Effector CD8-positive, alpha-beta T cell (primary cell): ENCODE measurements around the gene ZNF716.
"Not testable (repeated sequence)": the region's sequence is repeated elsewhere in the genome, so short reads cannot be mapped to it uniquely, and the experiment has no call there.

Source experiments
- DNase-seq: peaks from one replicate; lab custom pipeline; 2025; lab: John Stamatoyannopoulos, UW
- total RNA-seq, 4 experiments: gene quantifications; one replicate each; lab custom pipeline; 2026; lab: John Stamatoyannopoulos, UW

Gene ZNF716
- total RNA-seq, result 0 to 0.12 (median 0) reads per million in 4 experiments

DNA sequence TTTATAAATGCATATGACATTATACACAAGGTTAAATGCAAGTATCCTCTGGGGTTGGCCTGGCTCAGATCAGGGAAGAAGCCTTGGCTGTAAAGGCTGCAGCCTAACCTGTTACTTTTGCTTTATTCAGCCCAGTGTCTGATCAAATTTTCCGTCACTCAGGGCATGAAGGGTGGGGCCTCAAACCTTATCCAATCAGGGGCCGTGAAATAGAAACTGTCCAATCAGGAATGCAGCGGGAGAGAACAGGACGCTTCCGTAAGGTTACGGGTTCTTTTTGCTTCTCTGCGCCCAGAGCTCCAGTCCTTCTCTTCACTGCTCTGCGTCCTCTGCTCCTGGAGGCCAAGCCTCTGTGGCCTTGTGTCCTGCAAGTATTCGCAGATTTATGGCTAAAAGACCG is at the start of gene ZNF716:
ZNF716 (plus strand) TSS at position 274 of the 400 bp plus-strand sequence; CDS start at position 386, 112 bp downstream.
- no peak for DNase-seq

DNA sequence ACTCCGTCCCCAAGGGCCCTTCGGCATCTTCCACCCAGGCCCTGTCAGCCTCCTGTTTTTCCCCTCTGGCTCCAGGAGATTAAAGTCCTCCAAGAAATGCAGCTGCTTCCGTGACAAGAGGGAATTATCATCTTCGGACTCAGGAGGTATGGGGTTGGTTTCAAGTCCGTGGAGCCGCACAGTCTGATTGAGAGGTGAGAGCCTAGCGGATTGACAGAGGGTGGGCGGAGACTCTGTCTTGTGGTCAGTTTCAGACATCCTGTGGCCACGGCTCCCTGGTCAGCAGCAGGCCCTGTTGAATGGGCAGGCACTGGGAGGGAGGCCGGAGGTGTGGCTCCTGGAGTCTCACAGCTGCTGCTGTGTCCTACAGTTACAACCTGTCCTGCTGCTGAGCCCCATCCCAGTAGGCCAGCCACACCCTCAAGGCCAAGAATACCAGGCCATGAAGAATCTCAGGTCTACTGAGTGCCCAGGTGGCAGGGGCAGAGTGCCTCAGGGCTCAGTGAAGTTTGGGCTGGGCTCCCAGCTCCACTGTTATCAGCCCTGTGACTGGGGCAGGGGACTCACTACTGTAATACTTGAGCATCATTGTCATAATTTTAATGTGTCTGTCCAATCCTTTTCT is 49.3 kb upstream of the ZNF716 start:
- DNase-seq, result no peak

DNA sequence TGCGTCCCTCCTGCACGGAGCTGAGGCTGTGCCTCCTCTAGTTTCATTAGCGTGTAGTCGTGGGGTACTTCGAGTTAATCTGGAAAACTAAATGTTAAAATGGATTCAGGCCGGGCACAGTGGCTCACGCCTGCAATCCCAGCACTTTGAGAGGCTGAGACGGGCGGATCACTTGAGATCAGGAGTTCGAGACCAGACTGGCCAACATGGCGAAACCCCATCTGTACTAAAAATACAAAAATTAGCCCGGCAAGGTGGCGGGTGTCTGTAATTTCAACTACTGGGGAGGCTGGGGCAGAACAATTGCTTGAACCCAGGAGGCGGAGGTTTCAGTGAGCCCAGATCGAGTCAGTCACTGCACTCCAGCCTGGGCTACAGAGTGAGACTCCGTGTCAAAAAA is 46.9 kb upstream of the ZNF716 start:
- not testable (repeated sequence) for DNase-seq

DNA sequence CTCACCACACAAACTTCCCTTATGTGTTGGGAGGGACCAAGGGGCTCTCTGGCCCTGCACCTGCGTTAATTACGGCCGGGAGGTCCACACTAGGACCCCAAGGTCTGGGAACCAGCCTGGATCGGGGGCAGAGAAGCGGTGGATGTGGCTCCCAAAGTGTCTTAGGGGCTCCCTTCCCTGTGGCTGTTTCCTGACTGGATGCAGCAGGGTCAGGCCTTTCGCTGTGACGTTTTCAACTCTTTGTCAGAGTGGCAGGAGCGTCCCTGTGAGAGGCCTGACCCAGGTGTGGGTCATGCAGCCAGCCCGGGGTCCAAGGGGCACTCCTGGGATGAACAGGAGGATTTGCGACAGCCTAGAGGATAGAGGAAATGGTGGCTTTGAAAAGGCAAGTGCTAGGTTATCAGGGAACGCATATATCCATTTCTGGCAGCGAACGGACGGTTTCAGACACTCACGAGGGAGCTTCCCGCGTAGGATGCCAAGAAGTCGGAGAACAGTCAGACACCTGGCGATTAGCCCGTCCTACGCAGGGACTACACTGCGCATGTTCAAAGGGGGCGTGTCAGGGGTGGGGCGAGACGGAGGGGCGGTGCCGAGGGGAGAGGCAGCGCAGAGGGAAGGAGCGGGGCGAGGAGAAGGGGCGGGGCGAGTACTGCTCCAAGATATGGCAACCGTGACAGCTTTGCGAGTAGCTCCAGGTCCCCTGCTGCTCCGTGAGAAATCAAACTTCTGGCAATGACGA is 46.2 kb upstream of the ZNF716 start:
- no peak for DNase-seq

DNA sequence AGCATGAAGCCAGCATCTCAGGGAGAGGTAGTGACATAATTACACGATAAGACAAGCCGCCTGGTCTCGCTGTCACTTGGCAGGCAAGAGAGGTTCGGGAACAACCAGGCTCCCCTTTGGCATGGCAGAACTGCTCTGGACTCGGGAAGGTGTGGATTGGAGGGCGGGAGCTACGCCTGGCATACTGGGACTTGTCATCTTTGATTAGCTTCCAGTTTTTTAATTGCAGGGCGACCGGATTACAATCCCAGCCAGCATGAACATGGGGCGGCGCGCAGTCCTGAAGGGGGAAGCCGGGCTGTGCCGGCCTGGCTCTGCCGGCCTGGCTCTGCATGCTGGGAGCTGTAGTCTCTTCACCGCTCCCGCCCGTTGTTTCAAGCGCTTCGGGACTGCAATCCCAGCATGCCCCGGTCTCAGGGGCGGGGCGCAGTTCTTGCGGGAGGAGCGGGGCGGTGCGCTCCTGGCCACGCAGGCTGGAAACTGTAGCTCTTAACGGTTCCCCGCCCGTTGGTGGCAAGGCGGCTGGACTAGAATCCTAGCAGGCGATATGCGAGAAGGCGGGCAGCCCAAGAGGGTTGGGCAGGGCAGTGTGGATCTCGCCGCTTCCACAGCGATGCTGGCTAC is 45.5 kb upstream of the ZNF716 start:
- no peak for DNase-seq

DNA sequence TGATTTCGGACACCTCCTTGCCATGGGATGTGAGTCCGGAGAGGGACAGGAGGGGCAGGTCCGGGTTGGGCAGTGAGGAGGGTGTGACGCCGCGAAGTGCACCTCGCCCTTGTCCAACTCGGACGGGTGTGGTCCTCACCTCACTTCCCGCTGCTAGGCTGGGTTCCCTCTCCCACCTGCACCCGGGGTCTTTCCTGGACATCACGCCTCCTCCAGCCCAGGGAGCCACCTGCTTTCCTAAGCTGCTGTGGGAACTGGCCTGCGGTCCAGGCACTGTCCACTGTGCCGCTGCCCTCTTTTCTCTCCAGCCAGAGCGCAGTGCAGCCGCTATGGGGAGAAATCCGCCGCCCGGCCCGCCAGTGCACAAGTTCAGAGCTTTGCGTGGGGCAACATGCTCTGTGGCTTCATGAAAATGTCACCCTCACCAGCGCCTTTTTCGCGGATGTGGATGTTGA is 45.0 kb upstream of the ZNF716 start:
- DNase-seq, result no peak

DNA sequence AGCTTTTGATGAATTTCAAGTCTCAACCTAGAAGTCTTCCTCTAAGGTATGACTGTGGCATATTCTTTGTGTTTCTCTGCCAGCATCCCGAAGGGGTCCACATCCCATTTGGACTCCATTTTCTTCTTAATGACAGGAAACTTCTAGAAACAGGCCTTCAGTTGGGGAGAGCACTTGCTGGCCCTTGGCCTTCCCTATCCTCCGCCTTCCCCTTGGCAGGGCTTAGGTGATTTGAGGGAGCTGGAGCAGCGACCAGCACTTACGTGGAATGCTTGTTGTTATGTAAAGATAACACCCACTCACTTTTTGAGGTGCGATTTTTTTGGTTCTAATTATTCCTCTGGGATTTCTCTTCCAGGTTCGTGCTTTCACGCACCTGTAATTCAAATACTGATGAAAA is 42.9 kb upstream of the ZNF716 start:
- no peak for DNase-seq

DNA sequence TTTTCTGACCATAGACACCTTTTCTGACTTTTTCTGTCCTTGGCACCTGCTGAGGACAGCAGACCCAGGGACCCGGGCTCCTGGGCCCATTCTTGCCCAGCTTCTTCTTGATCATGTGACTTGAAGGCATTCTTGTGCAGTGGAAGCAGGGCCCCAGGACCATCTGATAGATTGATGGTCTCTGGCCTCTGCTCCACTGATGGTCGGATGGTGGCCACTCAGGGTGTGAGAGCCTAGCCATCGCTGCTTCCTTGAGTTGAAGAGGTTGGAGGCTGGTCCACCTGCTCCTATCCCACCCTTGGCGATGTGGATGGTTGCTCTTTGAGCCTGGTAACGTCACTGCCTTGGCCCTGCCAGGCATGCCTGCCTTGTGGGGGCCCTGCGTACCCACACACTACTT is 37.8 kb upstream of the ZNF716 start:
- DNase-seq, result no peak

DNA sequence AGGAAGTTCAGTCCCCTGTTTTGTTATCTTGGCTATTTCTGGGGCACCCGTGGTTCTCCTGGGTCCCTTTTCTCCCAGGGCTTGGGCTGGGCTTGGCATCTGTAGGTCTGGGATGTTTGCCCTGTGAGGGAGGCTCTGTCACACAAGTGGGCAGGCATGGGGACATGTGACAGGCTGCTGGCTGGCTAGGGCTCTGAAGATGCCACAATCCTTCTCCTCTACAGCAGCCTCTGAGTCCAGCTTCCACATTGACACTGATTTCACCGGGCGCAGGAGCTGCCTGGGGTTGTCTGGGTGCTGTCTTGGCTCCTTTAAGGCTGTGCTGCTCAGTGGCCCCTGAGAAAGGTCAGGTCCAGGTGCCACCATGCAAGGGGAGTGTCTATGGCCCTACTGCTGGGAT is 37.4 kb upstream of the ZNF716 start:
- no peak for DNase-seq

DNA sequence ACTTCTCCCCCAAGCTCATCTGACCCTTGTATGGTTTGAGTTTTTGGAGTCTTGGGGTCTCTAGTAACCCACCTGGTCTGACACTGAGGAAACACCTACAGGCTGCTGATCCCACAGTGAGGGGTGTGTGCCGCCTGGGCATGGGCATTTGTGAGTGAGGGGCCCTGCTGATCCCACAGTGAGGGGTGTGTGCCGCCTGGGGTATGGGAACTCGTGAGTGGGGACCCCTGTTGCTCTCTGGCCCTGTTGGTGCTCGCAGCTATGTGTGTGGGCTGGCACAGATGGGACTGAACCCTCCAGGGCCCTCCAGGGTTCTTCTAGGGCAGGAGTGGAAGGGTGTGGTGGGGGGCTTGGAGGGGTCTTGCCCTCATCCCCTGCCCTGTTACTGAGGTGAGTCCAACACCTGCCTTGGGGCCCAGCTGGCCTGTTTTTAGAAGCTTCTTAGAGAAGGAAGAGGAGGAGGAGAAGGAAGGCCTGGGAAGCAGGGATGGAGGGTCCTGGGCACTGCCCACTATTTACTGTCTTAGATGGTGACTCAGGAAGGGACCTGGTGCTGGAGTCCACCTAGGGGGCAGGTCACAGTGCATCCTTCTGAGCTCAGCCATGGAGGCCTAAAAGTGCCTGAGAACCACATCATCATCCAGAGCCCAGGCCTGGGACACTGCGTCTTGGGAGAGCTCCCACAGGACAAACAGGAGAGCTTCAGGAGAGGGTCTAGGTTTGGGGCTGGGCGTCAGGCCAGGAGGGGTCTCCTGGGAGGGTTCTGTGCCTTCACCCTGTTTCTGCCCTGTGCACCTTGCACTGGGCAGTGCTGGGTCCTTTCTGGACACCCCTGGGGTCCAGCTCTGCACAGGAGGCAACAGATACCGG is 36.2 kb upstream of the ZNF716 start:
- no peak for DNase-seq

DNA sequence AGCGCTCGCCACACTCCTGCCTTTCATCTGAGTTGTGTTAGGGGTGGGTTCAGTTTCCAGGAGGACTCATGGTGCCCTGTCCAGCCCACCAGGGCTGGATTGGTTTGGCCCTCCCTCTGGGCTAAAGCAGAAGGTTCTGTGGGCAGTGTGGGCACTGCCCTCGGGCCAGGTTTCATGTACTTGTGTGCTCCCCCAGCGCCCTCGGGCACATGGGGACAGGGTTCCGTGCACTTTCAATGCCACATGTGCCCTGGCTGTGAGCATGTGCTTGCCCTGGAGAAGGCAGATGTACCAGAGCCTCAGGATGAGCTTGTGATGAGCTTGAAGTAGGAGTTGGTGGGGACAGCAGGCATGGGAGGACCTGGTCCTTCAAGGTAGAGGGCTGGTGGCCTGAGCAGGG is 35.6 kb upstream of the ZNF716 start:
- no peak for DNase-seq

DNA sequence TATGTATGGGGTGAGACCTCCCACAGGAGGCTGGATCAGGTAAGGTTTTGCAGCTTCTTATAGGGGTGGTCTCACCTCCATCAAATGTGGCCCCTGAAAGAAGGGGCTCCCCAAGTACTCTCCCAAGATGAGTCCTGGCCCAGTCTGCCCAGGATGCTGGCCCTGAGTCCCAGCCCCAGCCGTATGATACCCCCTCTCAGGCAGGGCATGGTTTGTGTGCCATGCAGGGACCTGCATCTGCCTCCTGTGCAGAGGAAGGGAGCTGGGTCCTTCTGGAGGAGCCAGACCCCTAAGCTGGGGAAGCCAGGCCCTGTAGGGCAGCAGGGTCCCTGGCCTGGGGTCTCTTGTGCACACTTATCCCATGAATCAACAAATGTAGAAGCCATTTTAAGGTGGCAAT is 35.1 kb upstream of the ZNF716 start:
- no peak for DNase-seq

DNA sequence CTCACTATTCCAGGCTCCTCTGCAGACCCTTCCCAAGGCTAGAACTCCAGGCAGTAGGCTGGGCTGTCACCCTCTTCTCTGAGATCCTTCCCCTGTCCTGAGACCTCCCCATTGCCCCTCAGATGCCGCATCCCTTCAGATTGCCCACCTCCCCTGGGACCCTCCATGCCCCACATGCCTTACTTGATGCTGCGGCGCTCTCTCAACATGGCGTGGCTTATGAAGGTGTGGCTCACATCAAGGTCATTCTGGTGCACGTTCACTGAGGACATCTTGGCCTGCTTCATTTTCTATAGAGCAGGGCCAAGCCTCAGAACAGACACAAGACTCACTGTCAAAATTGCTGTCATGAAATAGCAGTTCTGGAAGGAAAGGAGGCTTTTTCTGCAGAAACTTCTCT is 34.7 kb upstream of the ZNF716 start:
- DNase-seq, result no peak

DNA sequence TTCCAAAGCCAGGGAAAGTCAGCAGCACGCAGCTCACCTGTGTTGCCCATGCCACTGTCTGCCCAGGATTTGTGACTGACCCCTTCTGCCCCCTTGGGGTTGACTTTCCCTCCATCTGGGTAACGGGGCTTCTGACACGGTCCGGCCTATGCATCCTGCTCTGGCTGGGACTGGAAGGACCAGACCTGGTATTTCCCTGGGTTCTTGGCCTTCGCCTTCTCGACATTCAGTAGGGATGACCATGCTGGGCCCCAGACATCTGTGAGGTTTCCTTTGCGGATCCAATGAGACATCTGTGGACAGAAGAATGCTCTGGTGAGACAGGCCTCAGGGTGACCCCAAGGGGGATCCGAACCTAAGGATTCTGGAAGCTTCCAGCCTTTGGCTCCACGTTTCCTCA is 34.2 kb upstream of the ZNF716 start:
- no peak for DNase-seq

DNA sequence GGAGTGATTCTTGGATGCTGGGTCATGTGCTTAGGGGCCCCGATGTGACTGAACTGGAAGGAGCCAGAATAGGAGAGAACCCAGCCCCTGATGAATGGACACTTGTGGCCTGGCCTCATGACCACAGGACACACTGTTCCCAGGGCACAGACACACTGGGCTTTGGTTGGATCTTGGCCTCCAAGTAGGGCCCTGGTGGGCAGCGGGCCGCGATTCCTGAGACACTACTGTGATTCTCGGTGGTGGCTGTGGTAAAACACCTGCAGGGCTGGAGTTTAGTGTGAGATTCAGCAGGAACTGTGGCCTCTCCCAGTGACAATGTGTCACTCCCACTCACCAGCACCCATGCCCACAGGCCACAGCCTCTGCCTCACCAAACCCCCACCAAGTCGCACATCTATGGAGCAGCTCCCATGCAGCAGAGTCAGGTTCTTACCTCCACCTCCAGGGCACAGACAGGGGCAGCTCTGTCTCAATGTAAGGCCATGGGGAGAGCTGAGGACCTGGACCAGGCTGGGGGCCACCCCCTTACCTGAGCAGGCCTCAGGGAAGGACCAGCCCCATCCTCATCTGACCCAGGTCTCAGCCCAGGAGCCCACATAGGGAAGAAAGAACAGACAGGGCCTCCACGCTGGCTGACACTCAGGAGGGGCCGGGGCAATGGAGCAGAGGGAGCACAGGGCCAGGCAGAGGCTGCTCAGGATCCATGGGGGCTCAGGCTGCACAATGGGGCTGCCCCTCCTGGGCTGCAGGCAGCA is 33.2 kb upstream of the ZNF716 start:
- DNase-seq, result no peak

DNA sequence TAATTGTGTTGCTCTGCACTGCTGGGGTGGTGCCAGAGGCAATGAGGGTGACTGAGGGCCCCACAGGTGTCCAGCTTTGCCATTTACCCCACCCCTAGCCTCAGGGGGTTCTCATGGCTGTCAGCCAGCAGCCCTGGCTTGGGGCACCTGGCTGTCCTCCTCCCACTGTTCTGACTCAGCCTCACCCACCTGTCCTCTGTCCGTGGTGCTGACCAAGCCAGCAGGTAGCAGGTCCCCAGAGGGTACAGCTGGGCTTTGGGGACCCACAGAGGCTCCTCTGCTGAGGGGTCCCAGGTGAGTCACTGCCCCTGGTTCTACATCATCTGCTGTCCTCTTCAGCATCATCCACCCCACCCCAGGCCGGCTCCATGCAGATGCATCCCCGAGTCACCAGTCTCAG is 32.2 kb upstream of the ZNF716 start:
- DNase-seq, result no peak

DNA sequence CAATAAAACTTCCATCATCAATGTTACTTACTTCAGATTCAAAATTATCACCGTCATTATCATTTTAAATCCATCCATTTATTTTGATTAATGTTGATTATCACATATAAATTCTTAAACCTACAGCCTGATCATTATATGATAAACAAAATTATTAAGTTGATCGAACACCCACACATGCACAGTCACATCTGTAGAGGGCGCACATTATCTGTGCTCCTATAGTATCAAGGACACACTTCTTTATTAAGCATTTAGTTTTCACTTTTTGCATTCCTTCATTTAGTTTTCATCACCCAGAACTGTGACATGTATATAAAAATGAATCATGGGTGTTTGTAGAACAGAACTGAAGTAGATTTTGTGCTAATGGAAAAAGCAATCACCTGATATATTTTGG is 26.2 kb upstream of the ZNF716 start:
- DNase-seq, result no peak

DNA sequence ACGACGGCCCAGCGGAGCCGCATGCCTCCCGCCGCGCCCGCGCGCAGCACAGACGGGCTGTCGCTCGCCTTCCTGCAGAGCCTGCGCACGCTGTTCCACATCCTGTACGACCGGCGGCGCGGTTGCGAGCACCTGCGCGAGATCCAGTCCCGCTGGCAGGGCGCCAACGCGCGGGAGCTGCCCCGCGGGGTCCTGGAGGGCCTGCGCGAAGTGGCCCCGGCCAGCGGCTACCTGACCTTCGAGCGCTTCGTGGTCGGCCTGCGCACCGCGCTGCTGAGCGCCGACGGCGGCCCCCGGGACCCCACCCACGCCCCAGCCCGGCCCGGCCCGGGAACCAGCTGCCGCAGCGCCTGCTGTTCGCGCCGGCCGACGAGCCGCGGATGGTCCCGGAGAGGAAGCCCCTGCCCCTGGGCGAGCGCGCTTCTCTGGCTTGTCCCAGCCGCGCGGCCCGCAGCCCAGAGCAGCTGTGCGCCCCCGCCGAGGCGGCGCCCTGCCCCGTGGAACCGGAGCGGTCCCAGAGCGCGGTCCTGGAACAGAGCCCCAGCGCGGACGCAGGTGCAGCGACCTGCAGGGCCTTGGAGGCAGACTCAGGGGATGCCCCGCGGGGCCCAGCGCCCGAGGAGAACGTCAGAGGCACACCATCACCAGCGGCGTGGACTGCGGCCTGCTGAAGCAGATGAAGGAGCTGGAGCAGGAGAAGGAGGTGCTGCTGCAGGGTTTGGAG is 25.3 kb upstream of the ZNF716 start:
- no peak for DNase-seq

DNA sequence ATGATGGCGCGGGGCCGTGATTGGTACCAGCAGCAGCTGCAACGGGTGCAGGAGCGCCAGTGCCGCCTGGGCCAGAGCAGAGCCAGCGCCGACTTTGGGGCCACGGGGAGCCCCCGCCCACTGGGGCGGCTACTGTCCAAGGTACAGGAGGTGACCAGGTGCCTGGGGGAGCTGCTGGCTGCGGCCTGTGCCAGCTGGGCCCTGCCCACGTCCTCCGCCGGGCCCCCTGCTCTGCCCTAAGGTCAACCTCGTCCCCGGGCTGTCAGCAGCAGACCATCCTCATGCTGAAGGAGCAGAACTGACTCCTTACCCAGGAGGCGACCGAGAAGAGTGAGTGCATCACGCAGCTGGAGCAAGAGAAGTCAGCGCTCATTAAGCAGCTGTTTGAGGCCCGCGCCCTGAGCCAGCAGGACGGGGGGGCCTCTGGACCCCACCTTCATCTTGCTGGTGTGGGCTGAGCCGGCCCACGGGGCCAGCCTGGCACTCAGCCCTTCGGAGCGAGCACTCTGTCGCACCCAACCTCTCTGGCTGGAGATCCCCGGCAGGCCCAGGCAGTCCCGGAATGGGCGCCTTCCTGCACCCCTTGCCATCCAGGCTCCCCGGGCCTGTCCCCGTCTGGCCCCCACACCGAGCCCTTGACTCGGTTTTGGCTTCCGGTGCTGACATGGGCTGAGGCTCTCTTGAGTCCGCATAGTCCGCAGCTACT is 24.6 kb upstream of the ZNF716 start:
- no peak for DNase-seq

DNA sequence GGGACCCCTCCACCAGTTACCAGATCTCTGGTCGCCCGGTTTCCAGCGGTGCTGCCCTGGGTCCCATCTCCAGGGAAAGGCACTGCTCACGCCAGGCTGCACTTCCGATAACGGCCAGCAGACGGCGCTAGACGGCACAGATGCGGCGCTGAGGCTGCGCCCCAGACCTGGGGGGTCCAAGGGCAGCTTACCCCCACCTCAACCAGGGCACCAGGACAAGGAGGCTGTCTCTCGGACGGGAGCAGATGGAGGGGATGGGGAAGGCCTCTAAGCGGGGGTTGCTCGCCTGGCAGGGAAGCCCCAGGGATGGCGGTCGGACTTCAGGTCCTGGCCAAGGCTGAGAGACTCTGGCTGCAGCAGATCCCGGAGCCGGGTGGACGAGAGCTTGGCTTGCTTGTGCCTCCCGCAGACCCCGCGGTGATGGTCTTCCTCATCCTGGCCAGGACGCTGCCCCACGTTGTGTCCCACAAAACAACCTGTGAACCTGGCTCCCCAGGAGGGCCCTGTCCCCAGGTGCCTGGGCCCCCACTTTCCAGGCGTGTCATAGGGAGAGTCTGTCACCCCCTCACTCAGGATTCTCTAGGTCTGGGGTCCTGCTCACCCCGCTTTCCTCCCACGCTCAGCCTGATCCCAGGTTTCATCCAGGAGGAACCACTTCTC is 23.9 kb upstream of the ZNF716 start:
- DNase-seq, result no peak
